ENCODE data around the gene SYNE1.

GRCh38 chr6:152387091-152387490 is 250.1 kb downstream of the SYNE1 start:
- TF ChIP-seq CTCF (IDR thresholded peaks at IDR 0.05; ENCODE audit: control extremely low read depth in 1 of 3, insufficient read depth in 1 of 3, low read depth in 1 of 3, low read length in 3 of 3): no peak
- no peak for TF ChIP-seq POLR2AphosphoS5 (IDR thresholded peaks at IDR 0.05; ENCODE audit: low read depth, low read length)
- TF ChIP-seq ATF3 (IDR thresholded peaks at IDR 0.05; ENCODE audit: insufficient read depth, low read depth, low read length): no peak
- TF ChIP-seq SAP30 (IDR thresholded peaks at IDR 0.05; ENCODE audit: insufficient read depth, insufficient replicate concordance, low read length): no peak
- TF ChIP-seq SP1 (IDR thresholded peaks at IDR 0.05; ENCODE audit: low read depth, low read length): no peak
- no peak for TF ChIP-seq KDM5A (IDR thresholded peaks at IDR 0.05; ENCODE audit: low read length)
- TF ChIP-seq YY1 (IDR thresholded peaks at IDR 0.05; ENCODE audit: low read depth, low read length): no peak
- TF ChIP-seq CHD2 (IDR thresholded peaks at IDR 0.05; ENCODE audit: low read length): no peak
- no peak for TF ChIP-seq CBX5 (IDR thresholded peaks at IDR 0.05; ENCODE audit: low read depth, low read length)
- TF ChIP-seq EZH2 (IDR thresholded peaks at IDR 0.05; ENCODE audit: low read depth, low read length, severe bottlenecking): no peak
- TF ChIP-seq POLR2A (IDR thresholded peaks at IDR 0.05; ENCODE audit: control extremely low read depth in 1 of 2, low read depth in 2 of 2, low read length in 2 of 2): no peak
- TF ChIP-seq PHF8 (conservative IDR thresholded peaks at IDR 0.05; ENCODE audit: low read depth, low read length): no peak

Data from H1 (cell line).